Liver (tissue), 9 donors: ENCODE measurements around the gene GATA5. TPM values are rescaled to one million over a fixed set of nuclear protein-coding genes. Genes with fewer than 3 reads are reported as not detected.

ENCODE experiments used
- DNase-seq: peaks from one replicate; pipeline ENCODE4 v3.0.0-alpha.2; 2017; ENCODE audit warnings: low spot score
- H3K27ac ChIP-seq, 2 donors: one replicate each; pipeline ENCODE4 v1.7.0; 2013; ENCODE audit warnings: inconsistent platforms in 2 of 2, low read length in 2 of 2, control low read depth in 1 of 2, low read depth in 1 of 2, mild to moderate bottlenecking in 1 of 2
- H3K27me3 ChIP-seq, 4 donors: one replicate each; pipeline versions ENCODE4 v1.6.1 to v1.7.0; 2013; ENCODE audit warnings: low read length in 3 of 4, inconsistent platforms in 1 of 4, mild to moderate bottlenecking in 1 of 4, moderate library complexity in 1 of 4; ENCODE audit not compliant: control insufficient read depth in 4 of 4, insufficient read depth in 4 of 4
- H3K36me3 ChIP-seq, 4 donors: one replicate each; pipeline versions ENCODE4 v1.6.1 to v1.7.0; 2013; ENCODE audit warnings: low read length in 3 of 4, mild to moderate bottlenecking in 3 of 4, low read depth in 1 of 4, moderate library complexity in 1 of 4; ENCODE audit not compliant: control insufficient read depth in 4 of 4, insufficient read depth in 3 of 4
- H3K4me1 ChIP-seq, 4 donors: one replicate each; pipeline versions ENCODE4 v1.6.1 to v1.7.0; 2013; ENCODE audit warnings: low read length in 3 of 4, mild to moderate bottlenecking in 3 of 4, moderate library complexity in 1 of 4; ENCODE audit not compliant: control insufficient read depth in 4 of 4, insufficient read depth in 4 of 4
- H3K4me3 ChIP-seq, 3 donors: one replicate each; pipeline versions ENCODE4 v1.6.1 to v1.7.0; 2013; ENCODE audit warnings: low read length in 3 of 3, control low read depth in 1 of 3, low read depth in 1 of 3, mild to moderate bottlenecking in 1 of 3
- H3K9ac ChIP-seq, 2 donors: one replicate each; pipeline ENCODE4 v1.7.0; 2013; ENCODE audit warnings: low read length in 2 of 2, mild to moderate bottlenecking in 2 of 2, moderate library complexity in 2 of 2, control low read depth in 1 of 2, low read depth in 1 of 2
- H3K9me3 ChIP-seq, 4 donors: one replicate each; pipeline versions ENCODE4 v1.6.1 to v1.7.0; 2013; ENCODE audit warnings: low read length in 3 of 4; ENCODE audit not compliant: control insufficient read depth in 4 of 4
- CTCF ChIP-seq: fragments of 150-350 bp; IDR thresholded peaks from 2 replicates; pipeline ENCODE4 v1.5.1; 2017; ENCODE audit warnings: improper control_type of control experiment, low read depth, low read length; ENCODE audit not compliant: missing input control
- EGR1 ChIP-seq, 2 donors: IDR thresholded peaks; 2 replicates each; pipeline ENCODE4 v1.6.1; 2016 to 2018; ENCODE audit warnings: antibody characterized with exemption in 2 of 2, low read depth in 2 of 2
- FOXA1 ChIP-seq: IDR thresholded peaks from 2 replicates; pipeline ENCODE4 v1.6.1; 2016; ENCODE audit warnings: antibody characterized with exemption
- FOXA2 ChIP-seq: IDR thresholded peaks from 2 replicates; pipeline ENCODE4 v1.6.1; 2016; ENCODE audit warnings: antibody characterized with exemption
- GABPA ChIP-seq, 2 donors: IDR thresholded peaks in 1 of 2; conservative IDR thresholded peaks in 1 of 2; 2 replicates each; pipeline ENCODE4 v1.6.1; 2016; ENCODE audit warnings: antibody characterized with exemption in 2 of 2, mild to moderate bottlenecking in 1 of 2, moderate library complexity in 1 of 2
- HNF4A ChIP-seq, 2 donors: conservative IDR thresholded peaks; 2 replicates each; pipeline ENCODE4 v1.6.1; 2016; ENCODE audit warnings: antibody characterized with exemption in 2 of 2, mild to moderate bottlenecking in 2 of 2
- HNF4G ChIP-seq: IDR thresholded peaks from 2 replicates; pipeline ENCODE4 v1.6.1; 2016; ENCODE audit warnings: antibody characterized with exemption
- NR2F2 ChIP-seq: IDR thresholded peaks from 2 replicates; pipeline ENCODE4 v1.6.1; 2016; ENCODE audit warnings: antibody characterized with exemption
- RAD21 ChIP-seq, 2 donors: IDR thresholded peaks; 2 replicates each; pipeline ENCODE4 v1.6.1; 2016; ENCODE audit warnings: antibody characterized with exemption in 2 of 2, mild to moderate bottlenecking in 2 of 2
- RXRA ChIP-seq, 2 donors: IDR thresholded peaks; 2 replicates each; pipeline ENCODE4 v1.6.1; 2017 to 2018; ENCODE audit warnings: antibody characterized with exemption in 2 of 2, mild to moderate bottlenecking in 1 of 2
- SP1 ChIP-seq: IDR thresholded peaks from 2 replicates; pipeline ENCODE4 v1.6.1; 2018; ENCODE audit warnings: antibody characterized with exemption, mild to moderate bottlenecking
- TAF1 ChIP-seq: conservative IDR thresholded peaks from 2 replicates; pipeline ENCODE4 v1.6.1; 2016; ENCODE audit warnings: antibody characterized with exemption, mild to moderate bottlenecking
- YY1 ChIP-seq: IDR thresholded peaks from 2 replicates; pipeline ENCODE4 v1.6.1; 2016; ENCODE audit warnings: antibody characterized with exemption, mild to moderate bottlenecking
- ZBTB33 ChIP-seq: IDR thresholded peaks from 2 replicates; pipeline ENCODE4 v1.6.1; 2016; ENCODE audit warnings: antibody characterized with exemption
- WGBS: extraction: QIAGEN DNeasy Blood & Tissue Kit; methylation state at CpG from one replicate; pipeline ENCODE4 v1.1.7; 2013; 5-methylcytosine and 5-hydroxymethylcytosine counted together
- polyA plus RNA-seq, 2 donors: library from polyadenylated mRNA; stranded (reverse) in 1 of 2; unstranded in 1 of 2; fragments of 200-250 nt in 1 of 2; fragments of >200 nt in 1 of 2; fragmentation: Nextera tagmentation in 1 of 2; extraction: Ambion mirVana in 1 of 2; gene quantifications; one replicate each; pipeline versions ENCODE4 v1.2.1 to v1.2.3, GENCODE V29; 2013 to 2015
- total RNA-seq, 2 donors: library from RNA; depleted of rRNA; stranded (reverse); fragments of >200 nt; gene quantifications; one replicate each; pipeline ENCODE4 v1.2.3, GENCODE V29; 2014
- TF ChIP-seq, protein P1 (sequence below): IDR thresholded peaks from 2 replicates; pipeline ENCODE4 v1.6.1; 2016; ENCODE audit warnings: antibody characterized with exemption, mild to moderate bottlenecking
- TF ChIP-seq, protein P2 (sequence below): IDR thresholded peaks from 2 replicates; pipeline ENCODE4 v1.6.1; 2016; ENCODE audit warnings: antibody characterized with exemption
- TF ChIP-seq, protein P3 (sequence below): IDR thresholded peaks from 2 replicates; pipeline ENCODE4 v1.6.1; 2016; ENCODE audit warnings: antibody characterized with exemption
- donor health status: healthy.
- donor health status: healthy.
- donor health status: healthy.
- donor health status: healthy.
- donor health status: healthy.

Gene GATA5
- total and polyA plus RNA-seq, 4 donors: 0.25 to 6.1 (median 0.34) TPM

DNA sequence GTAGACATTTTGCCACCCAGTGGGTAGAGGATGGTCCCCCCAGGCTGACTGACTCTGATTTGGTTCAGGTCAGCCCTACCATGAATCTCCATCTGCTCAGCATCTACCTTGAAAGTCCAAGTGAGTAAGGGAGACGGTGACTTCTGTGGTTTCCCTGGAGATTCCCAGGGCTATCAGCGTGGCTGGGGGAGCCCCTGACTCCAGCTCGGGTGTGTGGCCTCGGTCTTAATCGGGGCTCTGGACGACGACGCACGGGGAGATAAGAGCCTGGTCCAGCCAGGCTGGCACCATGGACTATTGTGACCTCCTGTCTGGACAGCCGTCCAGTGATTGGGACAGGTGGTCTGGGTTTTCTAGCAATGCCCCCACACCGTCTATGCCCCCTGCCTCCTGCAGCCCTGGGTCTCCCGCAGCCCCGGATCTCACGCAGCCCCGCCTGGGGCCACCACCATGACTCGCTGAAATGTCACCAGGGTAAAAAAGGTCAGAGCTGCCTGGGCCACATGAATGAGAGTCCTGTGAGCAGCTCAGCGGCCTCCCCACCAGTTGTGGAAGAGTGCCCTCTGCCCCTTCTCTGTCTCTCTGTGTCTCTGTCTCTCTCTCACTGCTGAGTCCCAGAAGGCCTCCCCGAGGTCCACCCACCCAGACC lies 47.1 kb upstream of the GATA5 start:
- TF ChIP-seq, protein P1, sequence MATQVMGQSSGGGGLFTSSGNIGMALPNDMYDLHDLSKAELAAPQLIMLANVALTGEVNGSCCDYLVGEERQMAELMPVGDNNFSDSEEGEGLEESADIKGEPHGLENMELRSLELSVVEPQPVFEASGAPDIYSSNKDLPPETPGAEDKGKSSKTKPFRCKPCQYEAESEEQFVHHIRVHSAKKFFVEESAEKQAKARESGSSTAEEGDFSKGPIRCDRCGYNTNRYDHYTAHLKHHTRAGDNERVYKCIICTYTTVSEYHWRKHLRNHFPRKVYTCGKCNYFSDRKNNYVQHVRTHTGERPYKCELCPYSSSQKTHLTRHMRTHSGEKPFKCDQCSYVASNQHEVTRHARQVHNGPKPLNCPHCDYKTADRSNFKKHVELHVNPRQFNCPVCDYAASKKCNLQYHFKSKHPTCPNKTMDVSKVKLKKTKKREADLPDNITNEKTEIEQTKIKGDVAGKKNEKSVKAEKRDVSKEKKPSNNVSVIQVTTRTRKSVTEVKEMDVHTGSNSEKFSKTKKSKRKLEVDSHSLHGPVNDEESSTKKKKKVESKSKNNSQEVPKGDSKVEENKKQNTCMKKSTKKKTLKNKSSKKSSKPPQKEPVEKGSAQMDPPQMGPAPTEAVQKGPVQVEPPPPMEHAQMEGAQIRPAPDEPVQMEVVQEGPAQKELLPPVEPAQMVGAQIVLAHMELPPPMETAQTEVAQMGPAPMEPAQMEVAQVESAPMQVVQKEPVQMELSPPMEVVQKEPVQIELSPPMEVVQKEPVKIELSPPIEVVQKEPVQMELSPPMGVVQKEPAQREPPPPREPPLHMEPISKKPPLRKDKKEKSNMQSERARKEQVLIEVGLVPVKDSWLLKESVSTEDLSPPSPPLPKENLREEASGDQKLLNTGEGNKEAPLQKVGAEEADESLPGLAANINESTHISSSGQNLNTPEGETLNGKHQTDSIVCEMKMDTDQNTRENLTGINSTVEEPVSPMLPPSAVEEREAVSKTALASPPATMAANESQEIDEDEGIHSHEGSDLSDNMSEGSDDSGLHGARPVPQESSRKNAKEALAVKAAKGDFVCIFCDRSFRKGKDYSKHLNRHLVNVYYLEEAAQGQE: no peak
- no peak for TF ChIP-seq FOXA2
- no peak for TF ChIP-seq TAF1
- TF ChIP-seq FOXA1: no peak
- no peak for TF ChIP-seq GABPA (IDR thresholded peaks at IDR 0.05 in 1 of 2, conservative IDR thresholded peaks at IDR 0.05 in 1 of 2)
- TF ChIP-seq HNF4A (conservative IDR thresholded peaks at IDR 0.05): no peak
- TF ChIP-seq, protein P2, sequence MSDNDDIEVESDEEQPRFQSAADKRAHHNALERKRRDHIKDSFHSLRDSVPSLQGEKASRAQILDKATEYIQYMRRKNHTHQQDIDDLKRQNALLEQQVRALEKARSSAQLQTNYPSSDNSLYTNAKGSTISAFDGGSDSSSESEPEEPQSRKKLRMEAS: no peak
- TF ChIP-seq CTCF: no peak
- TF ChIP-seq SP1: no peak
- TF ChIP-seq, protein P3, sequence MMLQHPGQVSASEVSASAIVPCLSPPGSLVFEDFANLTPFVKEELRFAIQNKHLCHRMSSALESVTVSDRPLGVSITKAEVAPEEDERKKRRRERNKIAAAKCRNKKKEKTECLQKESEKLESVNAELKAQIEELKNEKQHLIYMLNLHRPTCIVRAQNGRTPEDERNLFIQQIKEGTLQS: no peak
- no peak for TF ChIP-seq HNF4G
- TF ChIP-seq NR2F2: no peak
- TF ChIP-seq YY1: no peak
- no peak for TF ChIP-seq EGR1 (IDR thresholded peaks at IDR 0.05; ENCODE audit: low read depth in 2 of 2)
- TF ChIP-seq RXRA (IDR thresholded peaks at IDR 0.05): no peak
- no peak for TF ChIP-seq RAD21 (IDR thresholded peaks at IDR 0.05)
- TF ChIP-seq ZBTB33: no peak
- Histone ChIP-seq H3K27ac (no peak overlapping the region), H3K9me3 (no peaks in the 10 kb centered on the region), H3K36me3 (no peaks in the 10 kb centered on the region), H3K4me3 (no peak overlapping the region), H3K27me3 (peaks cover 0 to 14% (median 5%) of the 10 kb centered on the region in 4 donors), H3K9ac (no peak overlapping the region), H3K4me1 (no peaks in the 10 kb centered on the region)
- DNase-seq: no peak
- 33% methylated on average over 18 of the region's 18 CpGs for WGBS
